Uterus (tissue), 4 donors: ENCODE results near the gene TIA1. TPM values are rescaled to one million over a fixed set of nuclear protein-coding genes. Genes with fewer than 3 reads are reported as not detected.
A peak's percentile ranks its signal among the peaks of the same experiment; 100 is the strongest.
"Not testable (repeated sequence)": the region's sequence is repeated elsewhere in the genome, so short reads cannot be mapped to it uniquely, and the experiment has no call there.

Experiments used
- DNase-seq, 2 donors: peaks; one replicate each; pipeline ENCODE4 v3.0.0-alpha.2; 2019 to 2020
- H3K27ac ChIP-seq, 2 donors: fragments of 200-600 bp; sonication (generic); 1 replicate in 1 of 2; 2 replicates in 1 of 2; pipeline ENCODE4 v1.5.1; 2016 to 2018
- H3K27me3 ChIP-seq, 2 donors: fragments of 200-600 bp; sonication (generic); one replicate each; pipeline ENCODE4 v1.5.1; 2018 to 2019; ENCODE audit warnings: control low read depth in 1 of 2
- H3K36me3 ChIP-seq, 2 donors: fragments of 200-600 bp; sonication (generic); one replicate each; pipeline ENCODE4 v1.5.1; 2019; ENCODE audit warnings: control low read depth in 1 of 2
- H3K4me1 ChIP-seq, 2 donors: fragments of 200-600 bp; sonication (generic); one replicate each; pipeline ENCODE4 v1.5.1; 2018 to 2019; ENCODE audit warnings: control low read depth in 1 of 2
- H3K4me3 ChIP-seq, 2 donors: fragments of 200-600 bp; sonication (generic); 1 replicate in 1 of 2; 2 replicates in 1 of 2; pipeline ENCODE4 v1.5.1; 2018 to 2019; ENCODE audit warnings: mild to moderate bottlenecking in 1 of 2
- H3K9me3 ChIP-seq, 2 donors: fragments of 200-600 bp; sonication (generic); one replicate each; pipeline ENCODE4 v1.5.1; 2019; ENCODE audit warnings: control low read depth in 1 of 2
- CTCF ChIP-seq, 4 experiments: fragments of 200-600 bp in 2 of 4; fragments of 450-650 bp in 2 of 4; sonication (generic) in 2 of 4; IDR thresholded peaks; one replicate each; pipeline ENCODE4 v1.5.1; 2016 to 2019; ENCODE audit warnings: antibody characterized with exemption in 4 of 4, mild to moderate bottlenecking in 2 of 4, moderate library complexity in 1 of 4
- POLR2A ChIP-seq, 2 donors: fragments of 450-650 bp; IDR thresholded peaks; one replicate each; pipeline ENCODE4 v1.6.1; 2016; ENCODE audit warnings: antibody characterized with exemption in 2 of 2, mild to moderate bottlenecking in 1 of 2, moderate library complexity in 1 of 2
- intact Hi-C: fragments of 100-400 bp; cut with DNase I; formaldehyde crosslinking; loops from one replicate; pipeline ENCODE4 v1.15.1; 2023; ENCODE audit warnings: low total_unique reads
- total RNA-seq, 4 donors: library from RNA; depleted of rRNA in 3 of 4; stranded (reverse); fragments of >200 nt in 3 of 4; gene quantifications; one replicate each; pipeline versions ENCODE4 v1.1.0 to v1.2.4, GENCODE V29; 2014 to 2023
- donor health status: DM: yes; HTN: yes; CAD: no.

Gene TIA1
- total RNA-seq, 4 donors from 2014 or later, result 86.8 to 514 (median 151) TPM

DNA sequence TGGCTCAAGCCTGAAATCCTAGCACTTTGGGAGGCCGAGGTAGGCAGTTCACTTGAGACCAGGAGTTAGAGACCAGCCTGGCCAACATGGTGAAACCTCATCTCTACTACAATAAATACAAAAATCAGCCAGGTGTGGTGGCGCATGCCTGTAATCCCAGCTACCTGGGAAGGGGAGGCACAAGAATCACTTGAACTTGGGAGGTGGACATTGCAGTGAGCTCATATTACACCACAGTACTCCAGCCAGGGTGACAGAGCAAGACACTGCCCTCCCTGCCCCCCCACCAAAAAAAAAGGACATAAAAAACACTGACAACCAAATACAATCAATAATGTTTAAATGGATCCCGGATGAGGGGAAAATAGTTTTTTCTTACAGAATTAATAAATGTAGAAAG is 7.8 kb downstream of the TIA1 start:
- Histone ChIP-seq H3K36me3 (no peaks in the 10 kb centered on the region), H3K27ac (no peak overlapping the region), H3K4me1 (no peaks in the 10 kb centered on the region), H3K9me3 (no peaks in the 10 kb centered on the region), H3K27me3 (no peaks in the 10 kb centered on the region), H3K4me3 (no peak overlapping the region)
- no peak for TF ChIP-seq POLR2A (IDR thresholded peaks at IDR 0.05)
- no peak for TF ChIP-seq CTCF (IDR thresholded peaks at IDR 0.05)
- DNase-seq, result no peak
- intact Hi-C loops, result no loop called here

GRCh38 chr2:70233926-70234325 is 14.5 kb downstream of the TIA1 start:
- no peaks in the 10 kb centered on the region for H3K9me3 ChIP-seq
- no peak for TF ChIP-seq CTCF (IDR thresholded peaks at IDR 0.05)
- TF ChIP-seq POLR2A (IDR thresholded peaks at IDR 0.05), result no peak
- no peak overlapping the region for H3K4me3 ChIP-seq
- no peaks in the 10 kb centered on the region for H3K4me1 ChIP-seq
- H3K27me3 ChIP-seq, result no peaks in the 10 kb centered on the region
- H3K27ac ChIP-seq, result no peak overlapping the region
- no peaks in the 10 kb centered on the region for H3K36me3 ChIP-seq
- intact Hi-C loops, result no loop called here
- DNase-seq, result no peak

DNA sequence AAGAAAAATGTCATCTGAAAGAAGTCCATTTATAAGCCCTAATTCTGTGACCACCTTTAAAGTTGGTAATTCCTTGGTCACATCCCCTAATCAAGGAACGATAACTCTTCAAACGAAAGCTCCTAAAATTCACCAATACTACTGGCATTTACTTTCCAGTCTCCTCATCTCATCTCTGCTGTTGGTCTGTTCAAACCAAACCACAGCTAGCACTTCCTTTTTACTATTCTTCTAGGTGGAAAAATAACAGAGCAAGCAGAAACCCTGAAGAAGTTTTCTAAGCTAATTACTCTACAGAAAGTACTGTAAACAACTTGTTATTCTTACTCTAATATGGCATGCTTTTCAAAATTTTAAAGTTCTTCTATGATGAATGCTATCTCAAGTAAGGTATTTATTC is 21.6 kb downstream of the TIA1 start:
- H3K36me3 ChIP-seq, result no peaks in the 10 kb centered on the region
- intact Hi-C loops, result no loop called here
- DNase-seq, result no peak
- H3K9me3 ChIP-seq, result no peaks in the 10 kb centered on the region
- no peaks in the 10 kb centered on the region for H3K4me1 ChIP-seq
- no peaks in the 10 kb centered on the region for H3K27me3 ChIP-seq
- H3K4me3 ChIP-seq, result no peak overlapping the region
- TF ChIP-seq POLR2A (IDR thresholded peaks at IDR 0.05) (no peak), CTCF (IDR thresholded peaks at IDR 0.05) (no peak)
- H3K27ac ChIP-seq, result no peak overlapping the region

- H3K9me3 ChIP-seq, H3K4me3 ChIP-seq, H3K27me3 ChIP-seq, H3K4me1 ChIP-seq, H3K36me3 ChIP-seq, DNase-seq, H3K27ac ChIP-seq, intact Hi-C loops: not testable (repeated sequence)
These were observed 25.1 kb downstream of the TIA1 start for GRCh38 chr2:70223305-70223704.

GRCh38 chr2:70214953-70215549 is 33.4 kb downstream of the TIA1 start:
- no peak for DNase-seq
- no peaks in the 10 kb centered on the region for H3K9me3 ChIP-seq
- H3K36me3 ChIP-seq, result no peaks in the 10 kb centered on the region
- peak overlapping the region in 1 of 2 donors; percentile 28 for H3K27ac ChIP-seq
- no peak overlapping the region for H3K4me3 ChIP-seq
- TF ChIP-seq CTCF (IDR thresholded peaks at IDR 0.05) (no peak), POLR2A (IDR thresholded peaks at IDR 0.05) (no peak)
- intact Hi-C loops, result no loop called here
- no peaks in the 10 kb centered on the region for H3K4me1 ChIP-seq
- no peaks in the 10 kb centered on the region for H3K27me3 ChIP-seq

DNA sequence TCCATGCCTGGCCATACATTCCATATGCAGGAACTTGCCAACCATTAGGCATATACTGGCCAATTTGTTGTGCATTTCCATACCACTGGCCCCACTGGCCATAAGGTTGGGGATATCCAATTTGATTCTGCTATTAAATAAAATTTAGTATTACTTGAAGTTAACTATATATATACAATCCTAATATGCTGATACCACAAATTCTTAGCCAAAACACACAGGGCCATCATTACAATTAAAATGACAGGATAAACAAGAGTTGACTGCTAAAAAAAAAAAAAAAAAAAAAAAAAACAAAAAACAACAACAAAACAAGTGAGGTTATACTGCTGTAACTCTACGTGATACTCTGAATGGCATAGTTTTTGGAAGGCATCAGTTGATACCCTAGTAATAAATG is 34.1 kb downstream of the TIA1 start:
- no peak for TF ChIP-seq POLR2A (IDR thresholded peaks at IDR 0.05)
- no peak for TF ChIP-seq CTCF (IDR thresholded peaks at IDR 0.05)
- no peaks in the 10 kb centered on the region for H3K27me3 ChIP-seq
- no peaks in the 10 kb centered on the region for H3K9me3 ChIP-seq
- no peak overlapping the region for H3K4me3 ChIP-seq
- DNase-seq, result no peak
- H3K36me3 ChIP-seq, result no peaks in the 10 kb centered on the region
- H3K27ac ChIP-seq, result peak overlapping the region in 1 of 2 donors; percentile 28
- no peaks in the 10 kb centered on the region for H3K4me1 ChIP-seq
- intact Hi-C loops, result no loop called here
